HCT116 (cell line): ENCODE results near the gene MSI2.
"Not testable (repeated sequence)": the region's sequence is repeated elsewhere in the genome, so short reads cannot be mapped to it uniquely, and the experiment has no call there.

Source experiments
- EGR1 ChIP-seq: IDR thresholded peaks from 2 replicates; pipeline ENCODE4 v1.6.1; 2012; ENCODE audit warnings: low read depth
- EZH2 ChIP-seq: fragments of 200-600 bp; sonication (generic); IDR thresholded peaks from 2 replicates; pipeline ENCODE4 v1.6.1; 2017; ENCODE audit warnings: antibody characterized with exemption, mixed run types
- EZH2phosphoT487 ChIP-seq: fragments of 200-600 bp; IDR thresholded peaks from 2 replicates; pipeline ENCODE4 v1.6.1; 2018; ENCODE audit warnings: antibody characterized with exemption, borderline replicate concordance
- POLR2A ChIP-seq: IDR thresholded peaks from 2 replicates; pipeline ENCODE4 v1.7.0; 2011; ENCODE audit warnings: borderline replicate concordance; ENCODE audit not compliant: insufficient read depth, insufficient read length; ENCODE audit errors: extremely low read depth
- POLR2AphosphoS5 ChIP-seq: IDR thresholded peaks from 2 replicates; pipeline ENCODE4 v1.6.1; 2011; ENCODE audit warnings: mild to moderate bottlenecking, low read depth, low read length, moderate library complexity
- SRF ChIP-seq: IDR thresholded peaks from 2 replicates; pipeline ENCODE4 v1.6.1; 2012; ENCODE audit warnings: low read depth
- TCF7L2 ChIP-seq: IDR thresholded peaks from 2 replicates; pipeline ENCODE4 v1.7.0; 2011; ENCODE audit warnings: borderline replicate concordance, inconsistent platforms; ENCODE audit not compliant: insufficient read depth, insufficient read length; ENCODE audit errors: extremely low read depth
- YY1 ChIP-seq: IDR thresholded peaks from 2 replicates; pipeline ENCODE4 v1.6.1; 2011; ENCODE audit warnings: low read length, low read depth, moderate library complexity, mild to moderate bottlenecking; ENCODE audit not compliant: insufficient replicate concordance; ENCODE audit errors: extremely low read depth
- TF ChIP-seq, protein P1 (sequence below), 3 experiments: fragments of 200-600 bp in 1 of 3; sonication (generic) in 1 of 3; IDR thresholded peaks in 2 of 3; conservative IDR thresholded peaks in 1 of 3; 2 replicates each; pipeline ENCODE4 v1.5.1; 2012 to 2017; ENCODE audit warnings: low read depth in 2 of 3, low read length in 2 of 3, antibody characterized with exemption in 1 of 3, borderline replicate concordance in 1 of 3, control low read depth in 1 of 3, mild to moderate bottlenecking in 1 of 3, mixed read lengths in 1 of 3, mixed run types in 1 of 3, moderate library complexity in 1 of 3; ENCODE audit not compliant: insufficient read depth in 1 of 3
- TF ChIP-seq, protein P2 (sequence below): IDR thresholded peaks from 2 replicates; pipeline ENCODE4 v1.6.1; 2012; ENCODE audit warnings: low read depth

DNA sequence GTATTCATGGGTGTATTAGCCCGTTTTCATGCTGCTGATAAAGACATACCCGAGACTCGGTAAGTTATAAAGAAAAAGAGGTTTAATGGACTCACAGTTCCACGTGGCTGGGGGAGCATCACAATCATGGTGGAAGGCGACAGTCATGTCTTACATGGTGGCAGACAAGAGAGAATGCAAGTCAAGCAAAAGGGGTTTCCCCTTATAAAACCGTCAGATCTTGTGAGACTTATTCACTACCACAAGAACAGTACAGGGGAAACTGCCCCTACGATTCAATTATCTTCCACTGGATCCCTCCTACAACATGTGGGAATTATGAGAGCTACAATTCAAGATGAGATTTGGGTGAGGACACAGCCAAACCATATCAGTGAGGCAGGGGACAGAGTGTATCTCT, 44.3 kb downstream of the MSI2 start:
- TF ChIP-seq TCF7L2, POLR2A, EGR1, YY1, POLR2AphosphoS5, EZH2, EZH2phosphoT487, SRF: not testable (repeated sequence)
- TF ChIP-seq, protein P1, sequence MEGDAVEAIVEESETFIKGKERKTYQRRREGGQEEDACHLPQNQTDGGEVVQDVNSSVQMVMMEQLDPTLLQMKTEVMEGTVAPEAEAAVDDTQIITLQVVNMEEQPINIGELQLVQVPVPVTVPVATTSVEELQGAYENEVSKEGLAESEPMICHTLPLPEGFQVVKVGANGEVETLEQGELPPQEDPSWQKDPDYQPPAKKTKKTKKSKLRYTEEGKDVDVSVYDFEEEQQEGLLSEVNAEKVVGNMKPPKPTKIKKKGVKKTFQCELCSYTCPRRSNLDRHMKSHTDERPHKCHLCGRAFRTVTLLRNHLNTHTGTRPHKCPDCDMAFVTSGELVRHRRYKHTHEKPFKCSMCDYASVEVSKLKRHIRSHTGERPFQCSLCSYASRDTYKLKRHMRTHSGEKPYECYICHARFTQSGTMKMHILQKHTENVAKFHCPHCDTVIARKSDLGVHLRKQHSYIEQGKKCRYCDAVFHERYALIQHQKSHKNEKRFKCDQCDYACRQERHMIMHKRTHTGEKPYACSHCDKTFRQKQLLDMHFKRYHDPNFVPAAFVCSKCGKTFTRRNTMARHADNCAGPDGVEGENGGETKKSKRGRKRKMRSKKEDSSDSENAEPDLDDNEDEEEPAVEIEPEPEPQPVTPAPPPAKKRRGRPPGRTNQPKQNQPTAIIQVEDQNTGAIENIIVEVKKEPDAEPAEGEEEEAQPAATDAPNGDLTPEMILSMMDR (IDR thresholded peaks at IDR 0.05 in 2 of 3, conservative IDR thresholded peaks at IDR 0.05 in 1 of 3; ENCODE audit: borderline replicate concordance in 1 of 3, insufficient read depth in 1 of 3, low read depth in 2 of 3, low read length in 2 of 3): not testable (repeated sequence)
- TF ChIP-seq, protein P2, sequence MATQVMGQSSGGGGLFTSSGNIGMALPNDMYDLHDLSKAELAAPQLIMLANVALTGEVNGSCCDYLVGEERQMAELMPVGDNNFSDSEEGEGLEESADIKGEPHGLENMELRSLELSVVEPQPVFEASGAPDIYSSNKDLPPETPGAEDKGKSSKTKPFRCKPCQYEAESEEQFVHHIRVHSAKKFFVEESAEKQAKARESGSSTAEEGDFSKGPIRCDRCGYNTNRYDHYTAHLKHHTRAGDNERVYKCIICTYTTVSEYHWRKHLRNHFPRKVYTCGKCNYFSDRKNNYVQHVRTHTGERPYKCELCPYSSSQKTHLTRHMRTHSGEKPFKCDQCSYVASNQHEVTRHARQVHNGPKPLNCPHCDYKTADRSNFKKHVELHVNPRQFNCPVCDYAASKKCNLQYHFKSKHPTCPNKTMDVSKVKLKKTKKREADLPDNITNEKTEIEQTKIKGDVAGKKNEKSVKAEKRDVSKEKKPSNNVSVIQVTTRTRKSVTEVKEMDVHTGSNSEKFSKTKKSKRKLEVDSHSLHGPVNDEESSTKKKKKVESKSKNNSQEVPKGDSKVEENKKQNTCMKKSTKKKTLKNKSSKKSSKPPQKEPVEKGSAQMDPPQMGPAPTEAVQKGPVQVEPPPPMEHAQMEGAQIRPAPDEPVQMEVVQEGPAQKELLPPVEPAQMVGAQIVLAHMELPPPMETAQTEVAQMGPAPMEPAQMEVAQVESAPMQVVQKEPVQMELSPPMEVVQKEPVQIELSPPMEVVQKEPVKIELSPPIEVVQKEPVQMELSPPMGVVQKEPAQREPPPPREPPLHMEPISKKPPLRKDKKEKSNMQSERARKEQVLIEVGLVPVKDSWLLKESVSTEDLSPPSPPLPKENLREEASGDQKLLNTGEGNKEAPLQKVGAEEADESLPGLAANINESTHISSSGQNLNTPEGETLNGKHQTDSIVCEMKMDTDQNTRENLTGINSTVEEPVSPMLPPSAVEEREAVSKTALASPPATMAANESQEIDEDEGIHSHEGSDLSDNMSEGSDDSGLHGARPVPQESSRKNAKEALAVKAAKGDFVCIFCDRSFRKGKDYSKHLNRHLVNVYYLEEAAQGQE: not testable (repeated sequence)
